HFFc6 (cell line): ENCODE data around the gene ST3GAL2. TPM values are rescaled to one million over a fixed set of nuclear protein-coding genes. Genes with fewer than 3 reads are reported as not detected.
A peak's percentile ranks its signal among the peaks of the same experiment; 100 is the strongest.

Source experiments
- DNase-seq: peaks from one replicate; pipeline ENCODE4 v3.0.0-alpha.2; 2018
- H3K27ac Mint-ChIP-seq: 2 replicates; pipeline ENCODE4 v1.8.0; 2020; ENCODE audit warnings: mild to moderate bottlenecking, mixed read lengths
- H3K27me3 Mint-ChIP-seq: 2 replicates; pipeline ENCODE4 v1.8.0; 2021; ENCODE audit warnings: mild to moderate bottlenecking, moderate library complexity, mixed read lengths; ENCODE audit not compliant: insufficient read depth
- H3K36me3 Mint-ChIP-seq: 2 replicates; pipeline ENCODE4 v1.8.0; 2021; ENCODE audit warnings: low read depth, mixed read lengths
- H3K4me1 Mint-ChIP-seq: 2 replicates; pipeline ENCODE4 v1.8.0; 2020; ENCODE audit warnings: low read depth, mixed read lengths
- H3K4me3 Mint-ChIP-seq: 2 replicates; pipeline ENCODE4 v1.8.0; 2020; ENCODE audit warnings: mild to moderate bottlenecking, moderate library complexity, mixed read lengths
- H3K9me3 Mint-ChIP-seq: 2 replicates; pipeline ENCODE4 v1.8.0; 2020; ENCODE audit warnings: mild to moderate bottlenecking, mixed read lengths
- CTCF ChIP-seq: fragments of 200-600 bp; sonication (generic); IDR thresholded peaks from 2 replicates; pipeline ENCODE4 v1.5.0; 2021; ENCODE audit warnings: antibody characterized with exemption, mild to moderate bottlenecking
- total RNA-seq, 6 experiments: library from RNA; stranded (reverse); fragmentation: NEBNext Ultra II Directional; extraction: Animal tissue kit (Norgen Biotek cat#: 25700); gene quantifications; 2 replicates in 1 of 6; 3 replicates in 5 of 6; pipeline ENCODE4 v1.2.3, GENCODE V29; 2021

ST3GAL2 gene
- total RNA-seq, 6 experiments from 2014 or later = 25.4 to 31.2 (median 26.3) TPM

GRCh38 chr16:70399381-70399780 lies 39.5 kb downstream of the ST3GAL2 start:
- Mint-ChIP-seq H3K4me1 (peaks cover 26% of the 10 kb centered on the region), H3K27me3 (peaks cover 1% of the 10 kb centered on the region; the same call in 1 of the 2 replicates), H3K36me3 (peaks cover 6% of the 10 kb centered on the region), H3K9me3 (no peaks in the 10 kb centered on the region), H3K27ac (no peak overlapping the region), H3K4me3 (no peak overlapping the region)
- no peak for DNase-seq
- TF ChIP-seq CTCF = no peak

GRCh38 chr16:70398177-70398743 lies 40.6 kb downstream of the ST3GAL2 start:
- TF ChIP-seq CTCF = no peak
- H3K27ac Mint-ChIP-seq = no peak overlapping the region
- DNase-seq = no peak
- H3K27me3 Mint-ChIP-seq = peaks cover 1% of the 10 kb centered on the region; the same call in 1 of the 2 replicates
- H3K4me3 Mint-ChIP-seq = no peak overlapping the region
- peaks cover 16% of the 10 kb centered on the region for H3K4me1 Mint-ChIP-seq
- no peaks in the 10 kb centered on the region for H3K9me3 Mint-ChIP-seq
- H3K36me3 Mint-ChIP-seq = peaks cover 6% of the 10 kb centered on the region

GRCh38 chr16:70396246-70396904 lies 42.5 kb downstream of the ST3GAL2 start:
- H3K36me3 Mint-ChIP-seq = peaks cover 16% of the 10 kb centered on the region
- H3K9me3 Mint-ChIP-seq = no peaks in the 10 kb centered on the region
- TF ChIP-seq CTCF = no peak
- DNase-seq = peak; percentile 30
- peaks cover 1% of the 10 kb centered on the region; the same call in 1 of the 2 replicates for H3K27me3 Mint-ChIP-seq
- H3K4me3 Mint-ChIP-seq = no peak overlapping the region
- H3K27ac Mint-ChIP-seq = no peak overlapping the region
- peaks cover 26% of the 10 kb centered on the region for H3K4me1 Mint-ChIP-seq

GRCh38 chr16:70395345-70395901 lies 43.5 kb downstream of the ST3GAL2 start:
- peaks cover 27% of the 10 kb centered on the region for H3K4me1 Mint-ChIP-seq
- H3K36me3 Mint-ChIP-seq = peaks cover 18% of the 10 kb centered on the region
- peaks cover 1% of the 10 kb centered on the region; the same call in 1 of the 2 replicates for H3K27me3 Mint-ChIP-seq
- no peak overlapping the region for H3K27ac Mint-ChIP-seq
- TF ChIP-seq CTCF = peak; percentile 86
- no peaks in the 10 kb centered on the region for H3K9me3 Mint-ChIP-seq
- H3K4me3 Mint-ChIP-seq = no peak overlapping the region
- peak; percentile 16 for DNase-seq

GRCh38 chr16:70394853-70395252 lies 44.0 kb downstream of the ST3GAL2 start:
- H3K4me3 Mint-ChIP-seq = no peak overlapping the region
- no peaks in the 10 kb centered on the region for H3K9me3 Mint-ChIP-seq
- no peak for DNase-seq
- H3K27me3 Mint-ChIP-seq = peaks cover 1% of the 10 kb centered on the region; the same call in 1 of the 2 replicates
- no peak overlapping the region for H3K27ac Mint-ChIP-seq
- H3K36me3 Mint-ChIP-seq = peaks cover 16% of the 10 kb centered on the region
- H3K4me1 Mint-ChIP-seq = peaks cover 27% of the 10 kb centered on the region
- TF ChIP-seq CTCF = no peak
